Type B pancreatic cell (in vitro differentiated cells): Measurements from ENCODE around the gene CD83. TPM values are rescaled to one million over a fixed set of nuclear protein-coding genes. Genes with fewer than 3 reads are reported as not detected.

Experiments
- DNase-seq: peaks from one replicate; pipeline ENCODE4 v3.0.0; 2021; ENCODE audit warnings: mixed read lengths; ENCODE audit not compliant: unreplicated experiment; ENCODE audit errors: extremely low spot score
- H3K27ac Mint-ChIP-seq: 2 replicates; pipeline ENCODE4 v1.8.0; 2021; ENCODE audit warnings: mild to moderate bottlenecking, mixed read lengths
- H3K27me3 Mint-ChIP-seq: 2 replicates; pipeline ENCODE4 v1.8.0; 2021; ENCODE audit warnings: mixed read lengths
- H3K36me3 Mint-ChIP-seq: 2 replicates; pipeline ENCODE4 v1.8.0; 2021; ENCODE audit warnings: mixed read lengths
- H3K4me1 Mint-ChIP-seq: one replicate; pipeline ENCODE4 v1.8.0; 2021; ENCODE audit warnings: mixed read lengths; ENCODE audit not compliant: unreplicated experiment
- H3K4me3 Mint-ChIP-seq: 2 replicates; pipeline ENCODE4 v1.8.0; 2021; ENCODE audit warnings: mild to moderate bottlenecking, mixed read lengths
- H3K9me3 Mint-ChIP-seq: 2 replicates; pipeline ENCODE4 v1.8.0; 2021; ENCODE audit warnings: mixed read lengths
- total RNA-seq: library from RNA; stranded (reverse); gene quantifications from 2 replicates; pipeline ENCODE4 v1.2.1, GENCODE V29; 2021; ENCODE audit warnings: low replicate concordance
- TF ChIP-seq, protein P1 (sequence below): fragments of 200-600 bp; sonication (generic); conservative IDR thresholded peaks from 2 replicates; pipeline ENCODE4 v1.5.0; 2021; ENCODE audit warnings: antibody characterized with exemption, mild to moderate bottlenecking

Gene CD83
- total RNA-seq, 1 donor from 2014 or later: 7.7 TPM

DNA sequence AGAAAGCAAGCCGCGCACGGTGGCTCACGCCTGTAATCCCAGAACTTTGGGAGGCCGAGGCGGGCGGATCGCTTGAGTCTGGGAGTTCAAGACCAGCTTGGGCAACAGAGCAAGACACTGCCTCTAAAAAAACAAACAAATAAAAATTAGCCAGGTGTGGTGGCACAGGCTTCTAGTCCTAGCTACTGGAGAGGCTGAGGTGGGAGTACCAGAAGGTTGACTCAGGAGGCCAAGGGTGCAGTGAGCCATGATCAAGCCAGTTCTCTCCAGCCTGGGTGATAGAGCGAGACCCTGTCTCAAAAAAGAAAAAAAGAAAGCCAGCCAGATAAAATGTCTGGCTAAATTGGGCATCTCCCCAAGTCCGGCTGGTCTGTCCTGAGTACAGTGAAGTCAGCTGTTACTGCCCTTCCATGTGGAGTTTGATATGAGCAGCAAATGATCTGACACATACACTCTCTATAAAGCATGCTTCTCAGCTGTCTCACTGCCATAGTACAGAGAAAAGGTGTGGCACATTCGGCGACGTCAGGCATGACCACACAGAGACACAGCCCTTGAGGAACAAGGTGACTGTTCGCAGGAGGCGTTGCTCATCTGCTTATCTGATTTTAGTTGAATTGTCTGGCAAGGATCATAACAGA is 13.0 kb downstream of the CD83 start:
- no peak overlapping the region for H3K4me3 Mint-ChIP-seq
- no peaks in the 10 kb centered on the region for H3K9me3 Mint-ChIP-seq
- H3K27me3 Mint-ChIP-seq: peaks cover 10% of the 10 kb centered on the region
- TF ChIP-seq, protein P1, sequence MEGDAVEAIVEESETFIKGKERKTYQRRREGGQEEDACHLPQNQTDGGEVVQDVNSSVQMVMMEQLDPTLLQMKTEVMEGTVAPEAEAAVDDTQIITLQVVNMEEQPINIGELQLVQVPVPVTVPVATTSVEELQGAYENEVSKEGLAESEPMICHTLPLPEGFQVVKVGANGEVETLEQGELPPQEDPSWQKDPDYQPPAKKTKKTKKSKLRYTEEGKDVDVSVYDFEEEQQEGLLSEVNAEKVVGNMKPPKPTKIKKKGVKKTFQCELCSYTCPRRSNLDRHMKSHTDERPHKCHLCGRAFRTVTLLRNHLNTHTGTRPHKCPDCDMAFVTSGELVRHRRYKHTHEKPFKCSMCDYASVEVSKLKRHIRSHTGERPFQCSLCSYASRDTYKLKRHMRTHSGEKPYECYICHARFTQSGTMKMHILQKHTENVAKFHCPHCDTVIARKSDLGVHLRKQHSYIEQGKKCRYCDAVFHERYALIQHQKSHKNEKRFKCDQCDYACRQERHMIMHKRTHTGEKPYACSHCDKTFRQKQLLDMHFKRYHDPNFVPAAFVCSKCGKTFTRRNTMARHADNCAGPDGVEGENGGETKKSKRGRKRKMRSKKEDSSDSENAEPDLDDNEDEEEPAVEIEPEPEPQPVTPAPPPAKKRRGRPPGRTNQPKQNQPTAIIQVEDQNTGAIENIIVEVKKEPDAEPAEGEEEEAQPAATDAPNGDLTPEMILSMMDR: no peak
- H3K4me1 Mint-ChIP-seq: peaks cover 20% of the 10 kb centered on the region
- peaks cover 10% of the 10 kb centered on the region for H3K36me3 Mint-ChIP-seq
- DNase-seq: no peak
- peak overlapping the region; percentile 52 for H3K27ac Mint-ChIP-seq

DNA sequence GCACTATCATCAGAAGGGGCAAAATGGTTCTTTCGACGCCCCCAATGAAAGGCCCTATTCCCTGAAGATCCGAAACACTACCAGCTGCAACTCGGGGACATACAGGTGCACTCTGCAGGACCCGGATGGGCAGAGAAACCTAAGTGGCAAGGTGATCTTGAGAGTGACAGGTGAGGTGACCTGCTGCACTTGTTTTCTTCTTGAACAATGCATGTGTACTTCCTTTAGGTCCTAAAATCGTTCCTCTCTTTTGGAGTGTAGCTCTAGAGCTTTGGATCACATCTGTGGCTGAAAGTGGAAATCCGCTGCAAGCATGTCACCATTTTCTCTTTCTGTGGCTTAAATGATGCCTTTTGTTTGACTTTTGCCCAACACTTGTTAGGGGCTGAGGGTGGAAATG is 14.0 kb downstream of the CD83 start:
- Mint-ChIP-seq H3K4me3 (no peak overlapping the region), H3K27me3 (peaks cover 16% of the 10 kb centered on the region), H3K4me1 (peaks cover 20% of the 10 kb centered on the region), H3K27ac (no peak overlapping the region), H3K9me3 (no peaks in the 10 kb centered on the region), H3K36me3 (peaks cover 17% of the 10 kb centered on the region)
- no peak for DNase-seq
- TF ChIP-seq, protein P1: no peak

DNA sequence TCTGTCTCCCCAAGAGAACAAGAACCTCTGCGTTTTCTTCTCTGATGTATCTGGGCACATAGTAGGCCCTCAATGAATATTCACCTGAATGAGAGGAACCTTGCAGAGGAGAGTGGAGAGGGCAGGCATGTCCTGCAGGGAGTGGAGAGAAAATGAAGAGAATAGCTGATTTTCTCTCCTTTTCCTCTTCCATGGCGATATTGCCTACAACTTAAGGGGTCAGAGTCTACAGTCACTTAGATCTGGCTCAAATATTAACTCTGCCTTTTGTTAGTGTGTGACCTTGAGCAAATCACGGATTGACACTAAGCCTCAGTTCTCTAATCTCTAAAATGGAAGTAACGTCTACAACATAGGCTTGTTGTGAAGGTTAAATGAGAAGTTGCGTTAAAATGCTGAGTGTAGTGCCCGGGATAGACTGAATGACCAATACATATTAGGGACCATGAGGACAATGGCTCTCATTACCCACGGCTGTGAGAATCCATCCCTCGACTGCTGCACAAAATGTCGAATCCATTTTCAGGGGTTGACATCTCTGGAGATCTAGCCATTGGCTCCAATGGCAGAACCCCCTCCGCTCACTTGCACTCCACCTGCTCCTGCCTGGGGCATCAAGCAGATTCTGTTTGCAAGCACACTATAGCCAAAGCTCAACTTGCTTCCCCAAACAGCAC is 14.8 kb downstream of the CD83 start:
- Mint-ChIP-seq H3K36me3 (peaks cover 17% of the 10 kb centered on the region), H3K4me1 (peaks cover 20% of the 10 kb centered on the region), H3K27ac (no peak overlapping the region), H3K27me3 (peaks cover 16% of the 10 kb centered on the region), H3K9me3 (no peaks in the 10 kb centered on the region), H3K4me3 (no peak overlapping the region)
- no peak for DNase-seq
- TF ChIP-seq, protein P1: no peak

DNA sequence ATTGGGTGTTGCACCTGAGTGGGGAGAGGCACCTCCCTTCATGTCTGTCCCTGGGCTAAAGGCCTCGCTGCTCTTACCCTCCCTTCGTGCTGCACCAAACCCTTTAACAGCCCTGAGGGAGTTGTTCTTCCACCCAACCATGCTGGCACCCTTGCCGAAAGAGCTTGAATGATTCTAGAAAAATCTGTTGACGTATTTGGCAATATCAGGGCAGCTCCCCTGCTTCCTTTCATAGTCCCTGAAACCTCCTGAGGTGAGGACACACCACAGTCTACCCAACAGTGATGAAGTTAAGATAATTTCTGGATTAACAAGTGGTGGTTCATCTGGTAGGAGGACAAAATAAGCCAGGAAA is 15.3 kb downstream of the CD83 start:
- no peak for DNase-seq
- Mint-ChIP-seq H3K27me3 (peaks cover 18% of the 10 kb centered on the region), H3K27ac (no peak overlapping the region), H3K4me3 (no peak overlapping the region), H3K4me1 (peaks cover 20% of the 10 kb centered on the region), H3K36me3 (peaks cover 17% of the 10 kb centered on the region), H3K9me3 (no peaks in the 10 kb centered on the region)
- TF ChIP-seq, protein P1: no peak

DNA sequence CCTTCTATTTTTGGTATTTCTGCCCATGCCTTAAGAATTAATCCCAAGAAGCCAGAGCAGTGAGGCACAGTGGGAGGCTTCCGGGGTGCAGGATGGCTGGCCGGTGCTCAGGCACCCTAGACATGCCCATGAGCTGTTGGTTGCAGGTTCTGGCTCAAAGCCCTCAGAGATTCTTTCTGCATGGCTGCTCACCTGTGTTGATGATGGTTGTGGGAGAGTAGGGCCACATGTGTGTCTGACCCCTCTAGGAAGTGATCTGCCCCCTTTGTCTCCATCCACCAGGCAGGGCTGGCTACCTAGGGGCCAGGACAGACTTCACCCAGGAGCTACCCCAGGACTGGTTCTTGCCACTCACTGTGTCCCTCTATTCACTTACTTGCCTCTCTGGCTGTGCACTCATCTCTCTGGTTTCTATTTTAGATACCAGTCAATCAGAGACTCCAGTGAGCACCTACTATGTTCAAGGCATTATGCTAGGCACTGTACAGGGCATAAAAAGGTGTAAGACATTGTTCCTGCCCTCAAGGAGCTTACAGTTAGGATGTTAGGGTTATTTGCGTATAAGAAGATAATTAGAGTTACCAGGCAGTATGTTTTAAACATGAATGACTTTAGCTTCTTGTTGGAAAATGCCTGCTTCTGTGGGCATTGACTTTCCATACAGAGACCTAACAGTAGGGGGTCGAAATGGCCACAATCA is 16.8 kb downstream of the CD83 start:
- Mint-ChIP-seq H3K4me3 (no peak overlapping the region), H3K9me3 (no peaks in the 10 kb centered on the region), H3K36me3 (peaks cover 17% of the 10 kb centered on the region), H3K4me1 (peaks cover 8% of the 10 kb centered on the region), H3K27me3 (peaks cover 13% of the 10 kb centered on the region), H3K27ac (no peak overlapping the region)
- TF ChIP-seq, protein P1: no peak
- no peak for DNase-seq
